ENCODE results near the gene VPS37B. TPM values are rescaled to one million over a fixed set of nuclear protein-coding genes. Genes with fewer than 3 reads are reported as not detected.
A peak's percentile ranks its signal among the peaks of the same experiment; 100 is the strongest.

VPS37B gene
- total RNA-seq, 4 donors from 2014 or later: 24.5 to 28.4 (median 25.8) TPM

GRCh38 chr12:122903693-122904034 lies 7.7 kb upstream of the VPS37B start:
- Histone ChIP-seq H3K4me1 (peaks cover 0 to 14% (median 3%) of the 10 kb centered on the region in 4 donors), H3K4me3 (no peak overlapping the region), H3K27me3 (no peaks in the 10 kb centered on the region), H3K36me3 (no peaks in the 10 kb centered on the region), H3K9me3 (no peaks in the 10 kb centered on the region), H3K27ac (no peak overlapping the region)
- TF ChIP-seq CTCF (IDR thresholded peaks at IDR 0.05) (no peak), POLR2A (IDR thresholded peaks at IDR 0.05) (no peak), EP300 (IDR thresholded peaks at IDR 0.05) (no peak)
- 69 to 73% methylated on average over 7 of the region's 7 CpGs for WGBS, 2 donors
- DNase-seq (ENCODE audit: low spot score in 2 of 2): no peak

- Histone ChIP-seq H3K27ac (no peak overlapping the region), H3K9me3 (no peaks in the 10 kb centered on the region), H3K4me3 (no peak overlapping the region), H3K4me1 (peaks cover 0 to 19% (median 6%) of the 10 kb centered on the region in 4 donors), H3K36me3 (no peaks in the 10 kb centered on the region), H3K27me3 (no peaks in the 10 kb centered on the region)
- DNase-seq (ENCODE audit: low spot score in 2 of 2): no peak
- TF ChIP-seq CTCF (IDR thresholded peaks at IDR 0.05) (no peak), EP300 (IDR thresholded peaks at IDR 0.05) (no peak), POLR2A (IDR thresholded peaks at IDR 0.05) (no peak)
- 56 to 57% methylated on average over 10 of the region's 10 CpGs for WGBS, 2 donors
These were observed 7.1 kb upstream of the VPS37B start for GRCh38 chr12:122902854-122903692.

GRCh38 chr12:122899887-122900286 lies 4.0 kb upstream of the VPS37B start:
- peaks cover 0 to 4% (median 0%) of the 10 kb centered on the region in 4 donors for H3K9me3 ChIP-seq
- H3K27me3 ChIP-seq: no peaks in the 10 kb centered on the region
- no peaks in the 10 kb centered on the region for H3K36me3 ChIP-seq
- TF ChIP-seq POLR2A (IDR thresholded peaks at IDR 0.05): no peak
- TF ChIP-seq CTCF (IDR thresholded peaks at IDR 0.05): no peak
- no peak for TF ChIP-seq EP300 (IDR thresholded peaks at IDR 0.05)
- peak overlapping the region in 1 of 4 donors; percentile 36 for H3K27ac ChIP-seq
- H3K4me1 ChIP-seq: peaks cover 0 to 21% (median 10%) of the 10 kb centered on the region in 4 donors
- WGBS, 2 donors: 92 to 98% methylated on average over 6 of the region's 6 CpGs
- H3K4me3 ChIP-seq: no peak overlapping the region
- no peak for DNase-seq (ENCODE audit: low spot score in 2 of 2)

GRCh38 chr12:122896662-122897061 lies 738 bp upstream of the VPS37B start:
- TF ChIP-seq EP300 (IDR thresholded peaks at IDR 0.05): no peak
- TF ChIP-seq POLR2A (IDR thresholded peaks at IDR 0.05): no peak
- TF ChIP-seq CTCF (IDR thresholded peaks at IDR 0.05): no peak
- Histone ChIP-seq H3K36me3 (no peaks in the 10 kb centered on the region), H3K27ac (peak overlapping the region; percentile 87 to 98 (median 92)), H3K27me3 (no peaks in the 10 kb centered on the region), H3K4me1 (peaks cover 0 to 53% (median 39%) of the 10 kb centered on the region in 4 donors), H3K4me3 (no peak overlapping the region), H3K9me3 (peaks cover 0 to 4% (median 0%) of the 10 kb centered on the region in 4 donors)
- WGBS, 2 donors: 74 to 83% methylated on average over 7 of the region's 7 CpGs
- no peak for DNase-seq (ENCODE audit: low spot score in 2 of 2)

GRCh38 chr12:122895320-122895703 lies 612 bp downstream of the VPS37B start:
- H3K27me3 ChIP-seq: no peaks in the 10 kb centered on the region
- DNase-seq (ENCODE audit: low spot score in 2 of 2): no peak
- peaks cover 0 to 4% (median 0%) of the 10 kb centered on the region in 4 donors for H3K9me3 ChIP-seq
- peak overlapping the region; percentile 74 to 95 (median 80) for H3K4me3 ChIP-seq
- TF ChIP-seq POLR2A (IDR thresholded peaks at IDR 0.05) (no peak), CTCF (IDR thresholded peaks at IDR 0.05) (no peak), EP300 (IDR thresholded peaks at IDR 0.05) (no peak)
- peak overlapping the region; percentile 87 to 98 (median 92) for H3K27ac ChIP-seq
- peaks cover 0 to 67% (median 48%) of the 10 kb centered on the region in 4 donors for H3K4me1 ChIP-seq
- H3K36me3 ChIP-seq: no peaks in the 10 kb centered on the region
- WGBS, 2 donors: 1 to 3% methylated on average over 9 of the region's 9 CpGs
